Measurements from ENCODE around the gene KNDC1.

The KNDC1 gene

GRCh38 chr10:133126431-133127290 is 33.4 kb upstream of the KNDC1 start:
- no peaks in the 10 kb centered on the region for H3K79me2 ChIP-seq (ENCODE audit: insufficient read depth, low read length)
- no peak overlapping the region for H2AFZ ChIP-seq (ENCODE audit: low read length)
- no peaks in the 10 kb centered on the region for H3F3A ChIP-seq (ENCODE audit: insufficient read depth, low read length)
- TF ChIP-seq EZH2 (IDR thresholded peaks at IDR 0.05; ENCODE audit: borderline replicate concordance, low read length) (no peak), CTCF (IDR thresholded peaks at IDR 0.05; ENCODE audit: low read length) (no peak)
- no peak overlapping the region for H3K4me2 ChIP-seq (ENCODE audit: low read length)
- H3K9ac ChIP-seq (ENCODE audit: low read length) = no peak overlapping the region
- no peaks in the 10 kb centered on the region for H3K9me2 ChIP-seq (ENCODE audit: low read depth, low read length)
- no peaks in the 10 kb centered on the region for H3K27me3 ChIP-seq (ENCODE audit: insufficient read depth, low read length)
- H3K4me1 ChIP-seq (ENCODE audit: insufficient read depth, low read length, severe bottlenecking) = no peaks in the 10 kb centered on the region
- H4K20me1 ChIP-seq (ENCODE audit: insufficient read depth, low read length) = no peaks in the 10 kb centered on the region
- no peak overlapping the region for H3K27ac ChIP-seq (ENCODE audit: low read depth, low read length, poor library complexity, severe bottlenecking)
- H3K36me3 ChIP-seq (ENCODE audit: insufficient read depth, low read length) = no peaks in the 10 kb centered on the region
- no peak overlapping the region for H3K4me3 ChIP-seq (ENCODE audit: low read depth, low read length, poor library complexity, severe bottlenecking)
- no peaks in the 10 kb centered on the region for H3K9me3 ChIP-seq (ENCODE audit: low read length)

- H3K9ac ChIP-seq (ENCODE audit: low read length) = no peak overlapping the region
- H3K4me3 ChIP-seq (ENCODE audit: low read depth, low read length, poor library complexity, severe bottlenecking) = no peak overlapping the region
- no peak overlapping the region for H3K27ac ChIP-seq (ENCODE audit: low read depth, low read length, poor library complexity, severe bottlenecking)
- no peak overlapping the region for H3K4me2 ChIP-seq (ENCODE audit: low read length)
- H3K9me2 ChIP-seq (ENCODE audit: low read depth, low read length) = no peaks in the 10 kb centered on the region
- H3K27me3 ChIP-seq (ENCODE audit: insufficient read depth, low read length) = no peaks in the 10 kb centered on the region
- no peaks in the 10 kb centered on the region for H4K20me1 ChIP-seq (ENCODE audit: insufficient read depth, low read length)
- no peaks in the 10 kb centered on the region for H3K79me2 ChIP-seq (ENCODE audit: insufficient read depth, low read length)
- no peak overlapping the region for H2AFZ ChIP-seq (ENCODE audit: low read length)
- H3K36me3 ChIP-seq (ENCODE audit: insufficient read depth, low read length) = no peaks in the 10 kb centered on the region
- no peaks in the 10 kb centered on the region for H3F3A ChIP-seq (ENCODE audit: insufficient read depth, low read length)
- no peaks in the 10 kb centered on the region for H3K9me3 ChIP-seq (ENCODE audit: low read length)
- no peaks in the 10 kb centered on the region for H3K4me1 ChIP-seq (ENCODE audit: insufficient read depth, low read length, severe bottlenecking)
- TF ChIP-seq EZH2 (IDR thresholded peaks at IDR 0.05; ENCODE audit: borderline replicate concordance, low read length) = no peak
- no peak for TF ChIP-seq CTCF (IDR thresholded peaks at IDR 0.05; ENCODE audit: low read length)
Observed at GRCh38 chr10:133127291-133128125, 32.5 kb upstream of the KNDC1 start.

- no peak overlapping the region for H3K4me2 ChIP-seq (ENCODE audit: low read length)
Observed at GRCh38 chr10:133128126-133129070, 31.6 kb upstream of the KNDC1 start.

More at GRCh38 chr10:133128126-133129070, 31.6 kb upstream of the KNDC1 start:
- no peak overlapping the region for H3K27ac ChIP-seq (ENCODE audit: low read depth, low read length, poor library complexity, severe bottlenecking)
- no peaks in the 10 kb centered on the region for H3K79me2 ChIP-seq (ENCODE audit: insufficient read depth, low read length)
- no peaks in the 10 kb centered on the region for H3K9me2 ChIP-seq (ENCODE audit: low read depth, low read length)
- no peaks in the 10 kb centered on the region for H3K27me3 ChIP-seq (ENCODE audit: insufficient read depth, low read length)
- no peaks in the 10 kb centered on the region for H4K20me1 ChIP-seq (ENCODE audit: insufficient read depth, low read length)
- H3K9me3 ChIP-seq (ENCODE audit: low read length) = no peaks in the 10 kb centered on the region
- H3K9ac ChIP-seq (ENCODE audit: low read length) = no peak overlapping the region
- H3K4me3 ChIP-seq (ENCODE audit: low read depth, low read length, poor library complexity, severe bottlenecking) = no peak overlapping the region
- H3K36me3 ChIP-seq (ENCODE audit: insufficient read depth, low read length) = no peaks in the 10 kb centered on the region
- H2AFZ ChIP-seq (ENCODE audit: low read length) = no peak overlapping the region
- no peaks in the 10 kb centered on the region for H3K4me1 ChIP-seq (ENCODE audit: insufficient read depth, low read length, severe bottlenecking)
- no peaks in the 10 kb centered on the region for H3F3A ChIP-seq (ENCODE audit: insufficient read depth, low read length)
- TF ChIP-seq CTCF (IDR thresholded peaks at IDR 0.05; ENCODE audit: low read length) (no peak), EZH2 (IDR thresholded peaks at IDR 0.05; ENCODE audit: borderline replicate concordance, low read length) (no peak)
